ENCODE data around the gene SMIM27. TPM values are rescaled to one million over a fixed set of nuclear protein-coding genes. Genes with fewer than 3 reads are reported as not detected.

SMIM27 gene
- total and polyA plus RNA-seq, 9 of the 15 experiments (the other 6 are each of a cell fraction or from before 2014, with no cell fraction given), result 2.9 to 16.1 (median 7.9) TPM

DNA sequence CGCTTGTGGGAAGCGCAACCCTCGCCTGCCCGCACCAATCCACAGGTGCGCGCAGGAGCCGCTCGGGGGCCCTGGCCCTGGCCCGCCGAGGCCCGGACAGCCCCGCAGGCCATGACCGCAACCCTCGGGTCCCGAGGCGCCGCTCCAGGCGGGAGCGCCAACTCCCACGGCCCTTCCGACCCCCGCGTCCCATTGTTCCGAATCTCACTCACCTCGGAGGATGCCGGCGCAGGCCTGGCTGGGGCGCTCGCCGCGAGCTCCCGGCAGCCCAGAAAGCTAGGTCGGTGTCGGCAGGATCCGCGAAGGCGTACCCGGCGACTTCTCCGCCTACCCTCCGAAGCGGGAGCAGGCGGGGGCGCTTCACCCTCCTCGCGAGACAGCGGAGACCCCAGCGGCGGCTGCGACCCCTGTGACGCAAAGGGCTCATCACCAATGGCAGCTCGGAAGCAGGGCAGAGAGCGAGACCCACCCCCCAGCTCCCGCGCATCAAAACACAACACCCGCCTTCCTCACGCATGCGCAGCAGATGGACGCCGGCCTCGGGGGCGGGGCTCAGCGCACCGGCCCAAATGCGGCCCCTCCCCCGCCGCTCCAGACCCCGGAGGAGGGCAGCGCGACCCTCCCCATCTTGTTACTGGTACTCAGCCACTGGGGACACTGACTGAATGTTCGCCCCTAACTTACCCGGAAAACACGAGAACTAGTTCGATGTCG, 1.4 kb upstream of the SMIM27 start (continued):
- TF ChIP-seq, protein P1, sequence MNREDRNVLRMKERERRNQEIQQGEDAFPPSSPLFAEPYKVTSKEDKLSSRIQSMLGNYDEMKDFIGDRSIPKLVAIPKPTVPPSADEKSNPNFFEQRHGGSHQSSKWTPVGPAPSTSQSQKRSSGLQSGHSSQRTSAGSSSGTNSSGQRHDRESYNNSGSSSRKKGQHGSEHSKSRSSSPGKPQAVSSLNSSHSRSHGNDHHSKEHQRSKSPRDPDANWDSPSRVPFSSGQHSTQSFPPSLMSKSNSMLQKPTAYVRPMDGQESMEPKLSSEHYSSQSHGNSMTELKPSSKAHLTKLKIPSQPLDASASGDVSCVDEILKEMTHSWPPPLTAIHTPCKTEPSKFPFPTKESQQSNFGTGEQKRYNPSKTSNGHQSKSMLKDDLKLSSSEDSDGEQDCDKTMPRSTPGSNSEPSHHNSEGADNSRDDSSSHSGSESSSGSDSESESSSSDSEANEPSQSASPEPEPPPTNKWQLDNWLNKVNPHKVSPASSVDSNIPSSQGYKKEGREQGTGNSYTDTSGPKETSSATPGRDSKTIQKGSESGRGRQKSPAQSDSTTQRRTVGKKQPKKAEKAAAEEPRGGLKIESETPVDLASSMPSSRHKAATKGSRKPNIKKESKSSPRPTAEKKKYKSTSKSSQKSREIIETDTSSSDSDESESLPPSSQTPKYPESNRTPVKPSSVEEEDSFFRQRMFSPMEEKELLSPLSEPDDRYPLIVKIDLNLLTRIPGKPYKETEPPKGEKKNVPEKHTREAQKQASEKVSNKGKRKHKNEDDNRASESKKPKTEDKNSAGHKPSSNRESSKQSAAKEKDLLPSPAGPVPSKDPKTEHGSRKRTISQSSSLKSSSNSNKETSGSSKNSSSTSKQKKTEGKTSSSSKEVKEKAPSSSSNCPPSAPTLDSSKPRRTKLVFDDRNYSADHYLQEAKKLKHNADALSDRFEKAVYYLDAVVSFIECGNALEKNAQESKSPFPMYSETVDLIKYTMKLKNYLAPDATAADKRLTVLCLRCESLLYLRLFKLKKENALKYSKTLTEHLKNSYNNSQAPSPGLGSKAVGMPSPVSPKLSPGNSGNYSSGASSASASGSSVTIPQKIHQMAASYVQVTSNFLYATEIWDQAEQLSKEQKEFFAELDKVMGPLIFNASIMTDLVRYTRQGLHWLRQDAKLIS (CRISPR knock-in tag; IDR thresholded peaks at IDR 0.05), result no peak
- no peak for TF ChIP-seq MEF2D (tag; conservative IDR thresholded peaks at IDR 0.05; ENCODE audit: low read depth)
- TF ChIP-seq, protein P2, sequence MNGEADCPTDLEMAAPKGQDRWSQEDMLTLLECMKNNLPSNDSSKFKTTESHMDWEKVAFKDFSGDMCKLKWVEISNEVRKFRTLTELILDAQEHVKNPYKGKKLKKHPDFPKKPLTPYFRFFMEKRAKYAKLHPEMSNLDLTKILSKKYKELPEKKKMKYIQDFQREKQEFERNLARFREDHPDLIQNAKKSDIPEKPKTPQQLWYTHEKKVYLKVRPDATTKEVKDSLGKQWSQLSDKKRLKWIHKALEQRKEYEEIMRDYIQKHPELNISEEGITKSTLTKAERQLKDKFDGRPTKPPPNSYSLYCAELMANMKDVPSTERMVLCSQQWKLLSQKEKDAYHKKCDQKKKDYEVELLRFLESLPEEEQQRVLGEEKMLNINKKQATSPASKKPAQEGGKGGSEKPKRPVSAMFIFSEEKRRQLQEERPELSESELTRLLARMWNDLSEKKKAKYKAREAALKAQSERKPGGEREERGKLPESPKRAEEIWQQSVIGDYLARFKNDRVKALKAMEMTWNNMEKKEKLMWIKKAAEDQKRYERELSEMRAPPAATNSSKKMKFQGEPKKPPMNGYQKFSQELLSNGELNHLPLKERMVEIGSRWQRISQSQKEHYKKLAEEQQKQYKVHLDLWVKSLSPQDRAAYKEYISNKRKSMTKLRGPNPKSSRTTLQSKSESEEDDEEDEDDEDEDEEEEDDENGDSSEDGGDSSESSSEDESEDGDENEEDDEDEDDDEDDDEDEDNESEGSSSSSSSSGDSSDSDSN (IDR thresholded peaks at IDR 0.05; ENCODE audit: borderline replicate concordance in 1 of 2, low read depth in 2 of 2, low read length in 2 of 2), result 0 out of 4 replicates have a peak, but pooled peaks have one; percentile 41 to 60
- no peak for TF ChIP-seq NR2C1 (IDR thresholded peaks at IDR 0.05)
- TF ChIP-seq NR2C1 (tag; IDR thresholded peaks at IDR 0.05), result no peak
- peak; percentile 53 for TF ChIP-seq PCBP1 (IDR thresholded peaks at IDR 0.05; ENCODE audit: low read depth, low read length, poor library complexity, severe bottlenecking)
- peak; percentile 75 for TF ChIP-seq RBBP5 (IDR thresholded peaks at IDR 0.05; ENCODE audit: borderline replicate concordance, insufficient read depth, low read length, poor library complexity, severe bottlenecking)
- no peak for TF ChIP-seq ZBTB8A (IDR thresholded peaks at IDR 0.05; ENCODE audit: partially characterized antibody)
- TF ChIP-seq, protein P3, sequence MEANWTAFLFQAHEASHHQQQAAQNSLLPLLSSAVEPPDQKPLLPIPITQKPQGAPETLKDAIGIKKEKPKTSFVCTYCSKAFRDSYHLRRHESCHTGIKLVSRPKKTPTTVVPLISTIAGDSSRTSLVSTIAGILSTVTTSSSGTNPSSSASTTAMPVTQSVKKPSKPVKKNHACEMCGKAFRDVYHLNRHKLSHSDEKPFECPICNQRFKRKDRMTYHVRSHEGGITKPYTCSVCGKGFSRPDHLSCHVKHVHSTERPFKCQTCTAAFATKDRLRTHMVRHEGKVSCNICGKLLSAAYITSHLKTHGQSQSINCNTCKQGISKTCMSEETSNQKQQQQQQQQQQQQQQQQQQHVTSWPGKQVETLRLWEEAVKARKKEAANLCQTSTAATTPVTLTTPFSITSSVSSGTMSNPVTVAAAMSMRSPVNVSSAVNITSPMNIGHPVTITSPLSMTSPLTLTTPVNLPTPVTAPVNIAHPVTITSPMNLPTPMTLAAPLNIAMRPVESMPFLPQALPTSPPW (CRISPR knock-in tag; IDR thresholded peaks at IDR 0.05), result peak; percentile 65
- TF ChIP-seq TBP (optimal IDR thresholded peaks at IDR 0.05; ENCODE audit: low read depth, low read length), result no peak
- peak; percentile 44 for TF ChIP-seq HNRNPLL (IDR thresholded peaks at IDR 0.05; ENCODE audit: low read depth, low read length, poor library complexity, severe bottlenecking)
- no peak for TF ChIP-seq CREB1 (IDR thresholded peaks at IDR 0.05)
- TF ChIP-seq CREB1 (CRISPR knock-in tag; IDR thresholded peaks at IDR 0.05), result peak; percentile 50
- TF ChIP-seq PHF8 (IDR thresholded peaks at IDR 0.05; ENCODE audit: borderline replicate concordance, low read length), result peak; percentile 35; the same call in 1 of the 2 replicates
- TF ChIP-seq, protein P4, sequence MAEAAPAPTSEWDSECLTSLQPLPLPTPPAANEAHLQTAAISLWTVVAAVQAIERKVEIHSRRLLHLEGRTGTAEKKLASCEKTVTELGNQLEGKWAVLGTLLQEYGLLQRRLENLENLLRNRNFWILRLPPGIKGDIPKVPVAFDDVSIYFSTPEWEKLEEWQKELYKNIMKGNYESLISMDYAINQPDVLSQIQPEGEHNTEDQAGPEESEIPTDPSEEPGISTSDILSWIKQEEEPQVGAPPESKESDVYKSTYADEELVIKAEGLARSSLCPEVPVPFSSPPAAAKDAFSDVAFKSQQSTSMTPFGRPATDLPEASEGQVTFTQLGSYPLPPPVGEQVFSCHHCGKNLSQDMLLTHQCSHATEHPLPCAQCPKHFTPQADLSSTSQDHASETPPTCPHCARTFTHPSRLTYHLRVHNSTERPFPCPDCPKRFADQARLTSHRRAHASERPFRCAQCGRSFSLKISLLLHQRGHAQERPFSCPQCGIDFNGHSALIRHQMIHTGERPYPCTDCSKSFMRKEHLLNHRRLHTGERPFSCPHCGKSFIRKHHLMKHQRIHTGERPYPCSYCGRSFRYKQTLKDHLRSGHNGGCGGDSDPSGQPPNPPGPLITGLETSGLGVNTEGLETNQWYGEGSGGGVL (CRISPR knock-in tag; IDR thresholded peaks at IDR 0.05), result no peak
